ENCODE data around the gene KIR3DL3.

GRCh38 chr19:54727562-54727961 is 3.3 kb downstream of the KIR3DL3 start:
- TF ChIP-seq CTCF (optimal IDR thresholded peaks at IDR 0.05 in 1 of 3, IDR thresholded peaks at IDR 0.05 in 1 of 3, conservative IDR thresholded peaks at IDR 0.05 in 1 of 3; ENCODE audit: extremely low read depth in 1 of 3, insufficient read depth in 2 of 3, low read length in 3 of 3), result no peak
- no peak for TF ChIP-seq EZH2 (IDR thresholded peaks at IDR 0.05; ENCODE audit: low read length)
